NCI-H187 treated with DMSO at 0.1 percent for 48 hours (cell line): ENCODE results near the gene SLC25A14.

ENCODE experiments used
- DNase-seq: peaks from one replicate; lab custom pipeline; 2025; lab: John Stamatoyannopoulos, UW

SLC25A14 gene

DNA sequence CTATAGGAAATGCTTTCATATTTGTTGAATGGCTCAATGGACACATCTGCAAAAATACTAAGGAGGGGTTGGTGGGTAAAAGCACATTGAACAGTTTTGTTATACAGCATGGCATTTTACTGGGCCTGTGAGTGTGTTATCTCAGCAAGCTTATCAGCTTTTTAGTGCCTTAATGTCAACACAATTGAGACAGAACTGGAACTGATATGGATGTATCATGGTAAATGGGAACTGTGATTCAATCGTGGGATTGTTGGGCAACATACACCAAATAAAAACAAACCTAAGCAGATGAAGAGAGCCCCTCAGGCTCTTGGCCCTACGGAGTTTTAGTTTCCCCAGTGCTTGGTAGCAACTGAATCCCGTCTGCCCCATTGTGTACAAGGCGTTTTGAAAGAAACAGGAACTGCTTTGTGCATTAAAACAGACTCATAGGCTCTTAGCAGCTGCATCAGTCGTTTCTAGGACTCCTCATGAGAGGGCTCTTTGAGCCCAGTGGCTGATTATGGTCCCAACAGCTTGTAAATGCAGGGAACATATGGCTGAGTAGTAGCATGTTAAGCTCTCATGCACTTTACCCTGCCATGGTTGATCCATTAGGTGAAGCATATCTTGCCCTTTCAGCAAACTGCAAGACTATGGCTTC, 38.4 kb downstream of the SLC25A14 start:
- no peak for DNase-seq

- no peak for DNase-seq
Observed at GRCh38 chrX:130385520-130385919, 45.8 kb downstream of the SLC25A14 start, which contains the start of gene GPR119. Gene GPR119 (minus strand): TSS chrX:130385674. CDS start chrX:130385447, 227 bp downstream.

DNA sequence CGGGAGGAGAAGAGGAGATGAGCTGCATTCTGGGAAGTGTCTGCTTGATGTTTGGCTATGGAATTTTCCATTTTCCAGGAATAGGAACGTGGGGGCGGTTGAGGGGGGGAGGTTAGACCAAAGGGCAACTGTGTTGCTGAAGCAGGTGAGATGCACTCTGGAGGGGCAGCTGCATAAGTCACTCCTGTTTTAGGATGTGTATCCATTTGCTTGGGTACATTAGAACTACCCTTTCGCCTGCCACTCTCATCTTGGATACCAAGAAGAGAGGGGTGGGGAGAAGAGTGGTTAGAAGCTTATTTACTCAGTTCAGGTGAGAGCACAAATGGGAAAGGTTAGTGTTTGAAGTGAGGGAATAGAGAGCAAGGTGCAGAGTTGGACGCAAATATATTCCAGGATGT, 46.7 kb downstream of the SLC25A14 start:
- DNase-seq = no peak

- peak; percentile 9 for DNase-seq
Observed at GRCh38 chrX:130393451-130394074, 53.8 kb downstream of the SLC25A14 start.

GRCh38 chrX:130395341-130395740, 55.6 kb downstream of the SLC25A14 start:
- DNase-seq = no peak

- peak; percentile 33 for DNase-seq
Observed at GRCh38 chrX:130401415-130402207, 61.9 kb downstream of the SLC25A14 start, which contains the start of gene RBMX2. Gene RBMX2 (plus strand): TSS chrX:130401987. CDS start chrX:130402033, 46 bp downstream.

DNA sequence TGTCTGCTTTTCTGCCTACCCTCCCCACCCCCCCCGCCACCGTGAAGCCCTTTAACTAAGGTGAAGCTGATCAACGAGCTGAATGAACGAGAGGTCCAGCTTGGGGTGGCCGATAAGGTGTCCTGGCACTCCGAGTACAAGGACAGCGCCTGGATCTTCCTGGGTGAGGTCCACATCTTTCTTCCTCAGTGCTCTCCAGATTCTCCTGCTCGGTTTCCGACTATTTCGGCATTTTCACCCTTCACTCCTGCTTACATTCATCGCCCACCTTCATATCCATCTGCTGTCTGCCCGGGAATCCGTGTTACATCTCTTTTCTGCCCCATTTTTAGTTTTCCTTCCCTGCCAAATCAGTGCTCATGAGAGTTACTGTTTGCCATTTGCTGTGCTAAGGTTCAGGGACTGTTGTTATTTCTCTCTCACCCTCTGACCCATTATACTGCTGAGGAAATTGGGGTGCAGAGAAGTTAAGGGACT, 62.5 kb downstream of the SLC25A14 start:
- no peak for DNase-seq

DNA sequence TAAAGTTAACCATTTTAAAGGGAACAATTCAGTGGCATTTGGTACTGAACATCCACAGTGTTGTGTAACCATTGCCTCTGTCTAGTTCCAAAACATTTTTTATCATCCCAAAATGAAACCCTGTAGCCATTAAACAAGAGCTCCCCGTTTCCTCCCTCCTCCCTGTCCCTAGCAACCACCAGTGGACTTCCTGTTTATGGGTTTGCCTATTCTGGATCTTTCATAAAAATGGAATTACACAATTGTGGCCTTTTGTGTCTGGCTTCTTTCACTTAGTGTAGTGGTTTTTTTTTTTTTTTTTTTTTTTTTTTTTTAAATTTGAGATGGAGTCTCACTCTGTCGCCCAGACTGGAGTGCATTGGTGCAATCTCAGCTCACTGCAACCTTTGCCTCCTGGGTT, 73.7 kb downstream of the SLC25A14 start:
- DNase-seq = no peak

DNA sequence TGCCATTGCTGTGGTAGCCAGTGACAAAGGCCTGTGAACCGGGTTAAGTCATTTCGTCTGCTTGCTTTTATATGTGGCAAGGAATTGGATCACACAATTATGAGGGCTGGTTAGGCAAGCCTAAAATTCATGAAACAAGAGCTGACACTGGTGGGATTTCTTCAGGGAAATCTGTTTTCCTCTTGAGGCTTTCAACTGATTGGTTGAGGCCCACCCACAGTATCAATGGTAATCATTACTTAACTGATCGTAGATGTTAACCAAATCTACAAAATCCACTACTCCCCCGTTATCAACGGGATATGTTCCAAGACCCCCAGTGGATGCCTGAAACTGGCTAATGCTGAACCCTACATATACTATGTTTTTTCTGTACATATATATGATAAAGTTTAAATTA, 75.1 kb downstream of the SLC25A14 start:
- DNase-seq = no peak

GRCh38 chrX:130415201-130415600, 75.5 kb downstream of the SLC25A14 start:
- no peak for DNase-seq

DNA sequence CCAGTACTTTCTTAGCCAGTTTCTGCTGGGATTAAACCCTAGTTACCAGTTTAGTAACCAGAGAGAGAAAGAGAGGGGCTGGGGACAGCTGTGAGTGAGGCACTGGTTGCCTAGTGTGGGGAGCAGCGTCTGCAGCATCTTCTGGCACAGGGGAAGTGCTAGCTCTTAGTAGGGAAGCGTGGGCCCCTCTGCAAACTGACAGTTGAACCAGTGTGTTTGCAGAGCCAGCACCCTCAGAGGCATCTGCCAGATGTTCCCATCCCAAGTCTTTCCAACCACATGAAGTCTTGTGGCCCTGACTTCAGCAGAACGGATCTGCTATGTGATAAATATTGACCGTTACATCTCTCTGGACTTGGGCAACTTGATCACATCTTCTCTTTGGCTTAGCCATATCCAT, 77.1 kb downstream of the SLC25A14 start:
- DNase-seq = no peak

GRCh38 chrX:130418066-130418465, 78.3 kb downstream of the SLC25A14 start:
- no peak for DNase-seq

GRCh38 chrX:130418740-130419139, 79.0 kb downstream of the SLC25A14 start:
- no peak for DNase-seq

DNA sequence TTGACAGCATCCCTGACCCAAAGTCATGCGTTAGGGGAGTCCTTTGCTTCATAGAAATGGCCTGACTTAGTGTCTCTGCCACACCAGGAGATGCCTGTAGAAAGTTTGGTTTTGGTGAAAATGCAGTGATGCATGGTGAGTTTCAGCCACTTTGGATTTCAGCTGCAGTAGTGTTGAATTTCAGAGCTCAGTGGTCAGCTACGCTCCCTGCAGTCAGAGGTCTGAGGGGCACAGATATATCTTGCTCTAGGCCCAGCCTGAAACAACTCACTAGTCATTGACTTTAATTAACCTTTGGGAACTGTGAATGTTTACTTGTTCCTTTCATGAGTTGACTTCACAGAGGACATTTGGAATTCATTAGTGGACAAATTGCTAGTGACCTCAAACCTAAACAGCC, 79.5 kb downstream of the SLC25A14 start:
- DNase-seq = no peak
